GM21529 (cell line): Measurements from ENCODE around the gene CCDC183.
"Not testable (repeated sequence)": the region's sequence is repeated elsewhere in the genome, so short reads cannot be mapped to it uniquely, and the experiment has no call there.

Experiments
- ATAC-seq: cut with Tn5 transposase; IDR thresholded peaks from one replicate; pipeline ENCODE4 v1.9.1; 2021; ENCODE audit not compliant: unreplicated experiment

Gene CCDC183

DNA sequence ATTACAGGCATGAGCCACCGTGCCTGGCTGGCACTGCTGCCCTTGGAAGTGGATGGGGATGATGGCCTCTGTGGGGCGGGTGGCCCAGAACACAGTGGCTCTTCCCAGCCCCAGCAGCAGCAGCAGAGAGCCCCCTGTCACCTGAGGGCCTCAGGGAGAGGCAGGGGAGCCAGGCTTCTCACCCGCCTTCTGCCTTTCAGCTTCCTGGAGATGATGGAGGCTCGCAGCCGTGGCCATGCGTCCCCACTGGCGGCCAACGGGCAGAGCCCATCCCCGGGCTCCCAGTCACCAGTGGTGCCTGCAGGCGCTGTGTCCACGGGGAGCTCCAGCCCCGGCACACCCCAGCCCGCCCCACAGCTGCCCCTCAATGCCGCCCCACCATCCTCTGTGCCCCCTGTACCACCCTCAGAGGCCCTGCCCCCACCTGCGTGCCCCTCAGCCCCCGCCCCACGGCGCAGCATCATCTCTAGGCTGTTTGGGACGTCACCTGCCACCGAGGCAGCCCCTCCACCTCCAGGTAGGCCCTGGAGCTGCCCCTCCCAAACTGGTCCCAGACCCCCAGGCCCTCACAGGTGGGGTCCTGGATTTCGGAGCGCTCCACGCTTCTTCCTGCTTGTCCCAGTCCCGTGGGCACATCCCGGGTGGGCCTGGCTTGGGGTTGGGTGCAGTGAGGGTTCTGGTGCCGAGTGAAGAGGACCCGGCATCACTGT, 41.2 kb downstream of the CCDC183 start:
- no peak for ATAC-seq

GRCh38 chr9:136837856-136838277, 41.7 kb downstream of the CCDC183 start:
- not testable (repeated sequence) for ATAC-seq

- ATAC-seq: no peak
Observed at GRCh38 chr9:136838314-136839228, 42.4 kb downstream of the CCDC183 start.

DNA sequence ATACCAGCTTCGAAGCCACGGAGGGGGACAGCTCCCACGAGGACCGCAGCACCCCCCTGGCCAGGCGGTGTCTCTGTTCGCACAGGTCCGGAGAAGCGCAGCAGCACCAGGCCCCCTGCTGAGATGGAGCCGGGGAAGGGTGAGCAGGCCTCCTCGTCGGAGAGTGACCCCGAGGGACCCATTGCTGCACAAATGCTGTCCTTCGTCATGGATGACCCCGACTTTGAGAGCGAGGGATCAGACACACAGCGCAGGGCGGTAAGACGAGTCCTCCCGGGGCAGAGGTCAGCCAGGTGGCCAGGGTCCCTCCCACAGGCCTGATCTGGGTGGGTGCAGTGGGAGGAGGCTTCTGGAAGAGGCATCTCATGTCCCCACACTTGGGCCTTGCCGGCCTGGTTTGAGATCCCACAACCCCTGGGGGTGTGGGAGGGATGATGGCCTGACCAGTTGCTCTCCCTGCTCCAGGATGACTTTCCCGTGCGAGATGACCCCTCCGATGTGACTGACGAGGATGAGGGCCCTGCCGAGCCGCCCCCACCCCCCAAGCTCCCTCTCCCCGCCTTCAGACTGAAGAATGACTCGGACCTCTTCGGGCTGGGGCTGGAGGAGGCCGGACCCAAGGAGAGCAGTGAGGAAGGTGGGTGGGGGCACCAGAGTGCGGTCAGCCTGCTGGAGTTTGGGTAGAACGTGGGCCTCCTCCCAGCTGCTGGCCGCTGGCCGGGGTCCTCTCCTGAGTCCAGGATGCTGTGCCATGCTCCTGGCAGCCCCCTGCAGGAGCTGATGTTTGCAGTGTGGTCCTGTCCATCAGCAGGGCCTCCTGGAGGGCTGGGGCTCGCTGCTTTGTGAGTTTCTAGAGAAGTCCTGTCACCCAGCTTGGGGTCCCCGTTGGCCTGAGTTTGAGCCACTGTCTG, 43.3 kb downstream of the CCDC183 start:
- no peak for ATAC-seq

GRCh38 chr9:136840140-136840876, 44.2 kb downstream of the CCDC183 start:
- no peak for ATAC-seq

- no peak for ATAC-seq
Observed at GRCh38 chr9:136840877-136841645, 44.9 kb downstream of the CCDC183 start.

DNA sequence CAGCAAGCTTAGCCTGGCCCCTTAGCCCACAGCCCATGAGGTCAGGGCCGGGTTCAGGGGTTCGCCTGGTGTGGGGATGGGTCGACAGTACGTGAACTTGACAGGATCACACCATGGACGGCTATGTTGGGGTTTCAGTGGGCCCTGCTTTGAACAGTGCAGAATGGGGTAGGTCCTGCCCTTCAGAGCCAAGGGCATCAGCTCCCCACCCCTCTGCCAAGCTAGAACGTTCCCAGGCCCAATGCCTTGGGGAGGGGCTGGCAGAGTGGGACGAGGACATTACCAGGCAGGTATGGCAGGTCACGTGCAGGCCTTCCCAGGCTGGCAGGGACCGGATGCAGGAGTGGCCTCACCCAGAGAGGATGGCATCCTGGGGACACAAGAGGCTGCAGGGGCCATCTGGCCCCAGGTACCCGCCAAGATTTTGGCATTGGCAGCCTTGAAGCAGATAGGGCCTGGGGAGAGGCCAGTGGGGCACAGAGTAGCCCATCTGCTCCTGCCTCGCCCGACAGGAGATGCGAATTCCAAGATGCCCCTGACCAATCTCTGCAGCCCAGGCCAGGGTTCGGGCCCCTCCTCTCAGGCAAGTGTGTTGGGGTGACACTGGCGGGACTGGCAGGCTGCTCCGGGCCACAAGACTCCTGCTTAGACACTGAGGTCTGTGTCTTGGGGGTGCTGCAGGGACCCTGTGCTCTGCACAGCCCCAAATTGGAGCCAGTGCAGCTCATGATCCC, 45.7 kb downstream of the CCDC183 start:
- ATAC-seq: not testable (repeated sequence)

DNA sequence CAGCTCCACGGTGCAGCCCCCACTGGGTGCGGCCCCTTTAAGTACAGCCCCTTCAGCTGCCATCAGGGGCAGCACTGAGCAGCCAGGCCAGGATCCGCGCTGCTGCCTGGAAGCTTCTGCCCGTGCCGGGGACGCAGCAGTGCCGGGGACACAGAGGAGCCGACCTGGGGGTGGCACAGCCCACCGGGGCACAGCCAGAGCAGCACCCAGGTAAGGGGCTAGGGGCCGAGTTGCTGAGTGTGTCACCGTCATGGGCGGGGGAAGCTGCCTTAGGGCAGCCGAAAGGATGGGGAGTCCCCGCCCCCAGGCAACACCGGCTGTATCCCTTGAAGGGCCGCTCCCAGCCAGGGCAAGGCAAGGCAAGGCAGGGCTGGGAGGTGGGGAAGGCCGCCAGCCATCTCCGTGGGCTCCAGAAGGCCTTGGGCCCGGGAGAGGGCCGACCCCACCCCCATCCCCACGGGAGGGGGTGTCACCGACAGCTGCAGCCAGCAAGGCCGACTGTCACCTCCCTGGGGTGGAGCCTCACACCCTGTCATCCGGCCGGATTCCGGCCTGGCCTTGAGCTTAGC, 46.3 kb downstream of the CCDC183 start, which contains the start of gene AJM1:
Gene AJM1 (plus strand): TSS at position 99 of the 569 bp plus-strand sequence. CDS start 1,937 bp downstream, outside the sequence.
- ATAC-seq: peak; percentile 71

- ATAC-seq: not testable (repeated sequence)
Observed at GRCh38 chr9:136843159-136843800, 47.1 kb downstream of the CCDC183 start.

DNA sequence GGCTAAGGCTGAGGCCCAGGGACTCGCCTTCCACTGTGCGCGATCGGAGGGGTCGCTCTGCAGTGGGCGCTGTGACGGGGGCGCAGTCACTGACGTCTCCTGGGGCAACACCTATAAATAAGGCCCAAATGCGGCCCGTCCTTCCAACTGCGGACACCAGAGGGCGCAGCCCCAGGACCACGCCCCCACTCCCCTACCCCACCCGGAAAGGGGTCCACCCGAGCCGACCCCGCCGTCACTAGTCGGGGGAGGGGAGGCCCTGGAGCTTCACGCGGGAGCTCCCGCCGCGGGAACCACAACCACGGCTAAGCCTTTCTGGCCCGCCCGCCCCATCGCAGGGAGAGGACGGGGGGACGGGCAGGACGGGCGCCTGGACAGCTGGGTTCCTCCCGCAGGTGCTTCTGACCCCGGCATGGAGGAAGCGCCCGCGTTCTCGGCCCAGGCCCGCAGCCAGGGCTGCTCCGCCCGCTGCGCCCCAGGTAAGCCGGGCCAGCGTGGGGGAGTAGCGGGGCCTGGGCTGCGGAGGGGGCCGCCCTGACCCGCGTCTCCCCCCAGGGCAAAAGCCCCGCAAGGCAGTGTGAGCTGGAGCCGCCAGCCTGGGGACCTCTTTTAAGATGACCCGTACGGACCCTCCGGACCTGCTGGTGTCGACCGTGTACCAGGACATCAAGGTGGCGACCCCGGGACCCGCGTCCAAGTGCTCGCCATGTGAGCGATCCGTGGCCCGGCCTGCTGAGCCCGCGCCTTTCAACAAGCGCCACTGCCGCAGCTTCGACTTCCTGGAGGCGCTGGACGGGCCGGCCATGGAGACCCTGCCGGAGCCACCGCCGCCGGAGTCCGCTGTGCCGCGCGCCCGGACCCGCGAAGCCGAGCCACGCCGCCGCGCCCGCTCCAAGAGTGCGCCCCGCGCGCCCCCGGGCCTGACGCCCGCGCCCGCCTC, 47.9 kb downstream of the CCDC183 start:
- ATAC-seq: not testable (repeated sequence)

GRCh38 chr9:136844761-136845464, 48.8 kb downstream of the CCDC183 start:
- no peak for ATAC-seq

- ATAC-seq: no peak
Observed at GRCh38 chr9:136845465-136846260, 49.5 kb downstream of the CCDC183 start.

DNA sequence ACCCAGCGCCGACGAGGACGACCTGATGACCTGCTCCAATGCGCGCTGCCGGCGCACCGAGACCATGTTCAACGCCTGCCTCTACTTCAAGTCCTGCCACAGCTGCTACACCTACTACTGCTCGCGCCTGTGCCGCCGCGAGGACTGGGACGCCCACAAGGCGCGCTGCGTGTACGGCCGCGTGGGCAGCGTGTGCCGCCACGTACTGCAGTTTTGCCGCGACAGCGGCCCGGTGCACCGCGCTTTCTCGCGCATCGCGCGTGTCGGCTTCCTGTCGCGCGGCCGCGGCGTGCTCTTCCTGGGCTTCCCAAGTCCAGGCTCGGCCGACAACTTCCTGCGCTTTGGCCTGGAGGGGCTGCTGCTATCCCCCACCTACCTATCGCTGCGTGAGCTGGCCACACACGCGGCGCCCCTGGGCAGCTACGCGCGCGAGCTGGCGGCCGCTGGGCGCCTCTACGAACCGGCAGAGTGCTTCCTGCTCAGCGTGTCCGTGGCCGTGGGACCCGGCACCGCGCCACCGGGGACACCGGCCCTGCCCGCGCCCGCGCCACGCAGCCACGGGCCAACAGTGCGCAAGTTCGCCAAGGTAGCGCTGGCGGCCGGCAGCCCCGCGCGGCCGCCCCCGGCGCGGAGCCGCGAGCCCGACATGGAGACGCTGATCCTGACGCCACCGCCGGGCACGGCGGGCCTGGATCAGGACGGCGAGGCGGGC, 50.4 kb downstream of the CCDC183 start:
- no peak for ATAC-seq

DNA sequence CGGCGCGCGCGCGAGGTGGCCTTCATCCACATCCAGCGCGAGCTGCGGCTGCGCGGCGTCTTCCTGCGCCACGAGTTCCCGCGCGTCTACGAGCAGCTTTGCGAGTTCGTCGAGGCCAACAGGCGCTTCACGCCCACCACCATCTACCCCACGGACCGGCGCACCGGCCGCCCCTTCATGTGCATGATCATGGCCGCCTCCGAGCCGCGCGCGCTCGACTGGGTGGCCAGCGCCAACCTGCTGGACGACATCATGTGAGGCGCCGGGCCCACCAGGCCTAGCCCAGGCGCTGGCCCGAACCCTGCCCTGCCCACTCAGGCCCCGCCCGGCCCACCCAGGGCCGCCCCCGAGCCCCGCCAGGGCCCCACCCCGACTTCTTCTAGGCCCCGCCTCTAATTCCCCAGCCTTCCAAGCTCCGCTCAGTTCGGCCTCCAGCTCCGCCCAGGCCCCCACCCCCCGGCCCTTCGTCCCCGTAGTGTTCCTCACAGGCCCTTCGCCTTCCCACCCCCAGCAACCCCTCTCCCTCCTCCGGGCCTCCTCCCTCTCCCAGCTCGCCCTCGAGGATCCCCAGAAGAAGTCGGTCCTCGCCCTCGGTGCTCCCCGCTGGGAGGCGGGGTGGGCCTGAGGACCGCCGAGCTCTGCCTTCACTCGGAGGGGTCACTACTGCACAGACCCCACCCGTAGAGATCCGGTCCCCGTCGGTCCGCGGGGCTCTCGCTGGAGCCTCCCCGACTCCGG, 51.1 kb downstream of the CCDC183 start:
- ATAC-seq: no peak
